AG09319 (cell line): ENCODE results near the gene CDKAL1.

Experiments
- DNase-seq: peaks from one replicate; pipeline ENCODE4 v3.0.0-alpha.2; 2010; ENCODE audit warnings: low read depth; ENCODE audit errors: extremely low read depth
- TF ChIP-seq, protein P1 (sequence below): IDR thresholded peaks from 2 replicates; pipeline ENCODE4 v1.5.1; 2011; ENCODE audit warnings: low read depth, mild to moderate bottlenecking, inconsistent platforms, low read length, moderate library complexity

The CDKAL1 gene

DNA sequence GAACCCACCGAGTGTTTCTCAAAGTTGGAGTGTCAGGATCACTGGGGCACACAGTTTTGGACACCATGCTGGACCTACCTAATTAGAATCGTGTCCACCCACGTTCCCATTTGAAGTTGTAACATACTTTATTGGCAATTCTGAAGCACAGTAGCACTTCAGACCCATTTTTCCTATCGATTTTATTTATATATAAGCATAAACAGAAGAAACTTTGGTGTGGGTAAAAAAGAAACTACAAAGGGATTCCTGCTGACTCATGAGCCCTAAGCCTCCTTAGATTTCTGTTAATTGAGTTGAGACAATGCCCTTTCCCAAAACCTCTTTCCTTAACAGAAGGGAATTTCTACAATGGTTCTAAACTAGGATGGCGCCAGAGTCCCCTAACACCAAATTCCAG lies 398.0 kb downstream of the CDKAL1 start:
- TF ChIP-seq, protein P1, sequence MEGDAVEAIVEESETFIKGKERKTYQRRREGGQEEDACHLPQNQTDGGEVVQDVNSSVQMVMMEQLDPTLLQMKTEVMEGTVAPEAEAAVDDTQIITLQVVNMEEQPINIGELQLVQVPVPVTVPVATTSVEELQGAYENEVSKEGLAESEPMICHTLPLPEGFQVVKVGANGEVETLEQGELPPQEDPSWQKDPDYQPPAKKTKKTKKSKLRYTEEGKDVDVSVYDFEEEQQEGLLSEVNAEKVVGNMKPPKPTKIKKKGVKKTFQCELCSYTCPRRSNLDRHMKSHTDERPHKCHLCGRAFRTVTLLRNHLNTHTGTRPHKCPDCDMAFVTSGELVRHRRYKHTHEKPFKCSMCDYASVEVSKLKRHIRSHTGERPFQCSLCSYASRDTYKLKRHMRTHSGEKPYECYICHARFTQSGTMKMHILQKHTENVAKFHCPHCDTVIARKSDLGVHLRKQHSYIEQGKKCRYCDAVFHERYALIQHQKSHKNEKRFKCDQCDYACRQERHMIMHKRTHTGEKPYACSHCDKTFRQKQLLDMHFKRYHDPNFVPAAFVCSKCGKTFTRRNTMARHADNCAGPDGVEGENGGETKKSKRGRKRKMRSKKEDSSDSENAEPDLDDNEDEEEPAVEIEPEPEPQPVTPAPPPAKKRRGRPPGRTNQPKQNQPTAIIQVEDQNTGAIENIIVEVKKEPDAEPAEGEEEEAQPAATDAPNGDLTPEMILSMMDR, result no peak
- DNase-seq, result no peak

DNA sequence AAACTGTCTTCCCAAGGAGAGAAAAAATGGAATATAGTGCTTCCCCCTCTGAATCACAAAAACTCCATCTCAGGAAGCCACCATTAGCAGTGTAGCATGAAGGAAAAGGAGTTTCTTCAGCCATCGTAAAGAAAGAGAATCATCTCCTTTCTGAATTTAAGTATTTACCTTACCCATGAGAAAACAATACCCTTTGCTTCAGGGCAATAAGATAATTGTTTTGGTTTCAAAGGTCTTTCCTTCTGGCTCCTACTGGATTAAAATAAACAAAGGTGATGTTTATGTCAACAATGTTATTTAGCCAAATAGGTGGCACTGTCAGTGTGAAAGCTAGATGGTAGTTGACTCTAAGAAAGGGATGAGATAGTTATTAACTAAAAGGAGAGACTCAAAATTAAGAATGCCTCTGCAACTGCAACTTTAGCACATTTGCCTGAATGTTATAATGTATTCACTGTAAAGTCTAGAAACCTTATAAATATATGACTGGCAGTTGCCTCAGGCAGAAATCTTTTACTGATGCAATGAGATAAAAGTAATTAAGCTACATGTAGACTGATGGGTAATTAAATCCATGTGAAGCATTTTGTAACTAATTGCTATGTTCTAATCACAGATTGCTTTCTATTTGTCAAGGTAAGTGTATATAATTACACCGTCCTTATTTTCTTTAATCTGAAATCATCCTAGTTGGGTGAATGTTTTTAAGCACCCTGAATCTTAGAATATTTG lies 399.0 kb downstream of the CDKAL1 start:
- TF ChIP-seq, protein P1, result no peak
- DNase-seq, result no peak

DNA sequence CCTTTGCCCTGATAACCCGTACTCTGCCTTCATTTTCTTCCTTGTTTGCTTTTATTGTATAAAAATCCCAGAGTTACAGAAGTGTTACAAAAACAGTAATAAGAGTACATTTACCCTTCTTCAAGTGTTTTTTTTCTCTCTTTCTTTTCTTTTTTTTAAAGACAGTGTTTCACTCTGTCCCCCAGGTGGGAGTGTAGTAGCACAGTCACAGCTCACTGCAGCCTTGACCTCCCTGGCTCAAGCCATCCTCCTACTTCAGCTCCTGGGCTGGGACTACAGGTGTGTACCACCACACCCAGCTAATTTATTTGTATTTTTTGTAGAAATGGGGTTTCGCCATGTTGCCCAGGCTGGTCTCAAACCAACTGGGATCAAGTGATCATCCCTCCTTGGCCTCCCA lies 402.7 kb downstream of the CDKAL1 start:
- no peak for DNase-seq
- TF ChIP-seq, protein P1, result no peak

DNA sequence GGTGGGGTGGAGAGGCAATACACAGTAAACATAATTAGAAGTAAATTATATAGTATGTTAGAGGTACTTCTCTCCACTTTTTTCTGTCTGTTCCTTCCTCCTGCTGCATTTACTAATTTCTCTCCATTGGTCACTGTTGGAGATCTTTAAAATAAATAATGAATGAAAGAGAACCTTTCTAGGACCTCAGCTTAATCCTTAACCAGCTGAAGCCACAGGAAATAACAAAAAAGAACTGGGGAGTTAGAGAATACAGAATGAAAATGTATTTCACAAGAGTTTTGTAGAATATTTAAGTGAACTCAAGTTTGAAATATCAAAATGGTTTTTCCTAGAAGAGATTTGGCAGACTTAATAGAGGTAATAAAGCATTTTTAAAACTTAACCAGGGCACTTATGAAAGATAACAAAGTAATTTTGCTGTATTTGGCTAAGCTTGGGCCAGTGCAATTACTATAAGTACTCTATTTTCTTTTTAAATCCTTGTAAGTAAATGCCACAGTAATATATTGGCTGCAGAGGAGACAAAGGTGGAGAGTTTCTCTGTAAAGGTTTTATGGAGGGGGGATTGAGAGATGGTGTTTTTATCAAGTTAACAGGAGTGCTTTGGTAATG lies 405.0 kb downstream of the CDKAL1 start:
- TF ChIP-seq, protein P1, result no peak
- DNase-seq, result no peak

DNA sequence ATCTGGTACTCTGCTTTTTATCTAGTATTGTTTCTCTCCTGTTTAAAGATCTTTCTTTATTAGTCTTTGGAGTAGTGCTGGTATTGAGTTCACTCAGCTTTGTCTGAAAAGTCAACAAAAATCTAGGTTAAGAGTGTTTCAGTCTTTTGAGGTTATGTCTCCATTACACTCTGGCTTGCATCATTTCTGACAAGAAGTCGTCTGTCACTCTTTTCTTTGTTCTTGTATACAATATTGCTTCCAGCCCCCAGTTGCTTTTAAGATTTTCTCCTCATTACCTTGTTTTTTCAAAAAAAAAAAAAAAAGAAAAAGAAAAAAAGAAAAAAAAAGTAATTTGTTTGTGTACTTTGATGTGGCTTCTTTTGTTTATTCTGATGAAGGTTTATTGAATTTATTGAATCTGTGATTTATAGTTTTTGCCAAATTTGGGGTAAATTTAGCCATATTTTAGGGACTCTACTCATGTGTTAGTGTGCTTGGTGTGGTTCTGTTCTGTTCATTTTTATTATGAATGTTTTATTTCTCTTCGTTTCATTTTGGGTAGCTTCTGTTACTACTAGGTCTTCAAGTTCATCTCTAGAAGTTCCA lies 408.9 kb downstream of the CDKAL1 start:
- DNase-seq, result no peak
- TF ChIP-seq, protein P1, result no peak

DNA sequence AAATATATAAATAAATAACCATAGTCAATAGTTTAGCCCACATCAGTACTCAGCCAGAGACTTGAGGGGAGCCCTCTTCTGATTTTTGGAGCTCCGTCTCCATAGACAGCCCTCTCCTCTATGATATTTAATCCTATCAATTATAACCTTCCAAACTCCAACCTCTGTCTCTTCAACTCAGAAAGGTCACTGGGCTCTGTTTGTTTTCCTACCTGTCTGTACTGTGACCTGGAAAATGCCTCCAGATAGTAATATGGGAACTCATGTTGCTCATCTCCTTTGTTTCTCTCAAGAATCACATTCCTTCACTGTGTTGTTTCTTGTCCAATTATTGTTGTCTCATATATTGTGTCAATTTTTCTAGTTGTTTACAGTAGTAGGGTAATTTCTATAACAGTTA lies 409.7 kb downstream of the CDKAL1 start:
- TF ChIP-seq, protein P1, result no peak
- no peak for DNase-seq

DNA sequence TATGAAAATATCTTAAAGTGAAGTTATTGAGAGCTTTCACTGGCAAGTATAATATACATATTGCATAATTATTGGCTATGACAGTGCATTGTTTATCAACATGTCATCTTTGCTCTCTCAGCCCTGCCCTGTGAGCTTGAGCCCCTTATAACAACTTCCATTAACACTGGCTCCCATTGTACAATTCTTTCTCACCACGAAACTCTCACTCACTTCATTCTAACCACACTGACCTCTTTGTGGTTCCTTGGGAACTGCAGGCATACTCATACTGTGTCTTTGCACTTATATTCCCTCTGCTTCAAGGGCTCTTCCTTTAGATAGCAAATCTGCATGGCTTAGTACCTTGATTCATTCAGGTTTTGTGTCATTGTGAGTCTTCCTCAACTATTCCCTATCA lies 411.8 kb downstream of the CDKAL1 start:
- no peak for DNase-seq
- TF ChIP-seq, protein P1, result peak; percentile 3; the same call in 1 of the 2 replicates
